ENCODE results near the gene OPCML.

OPCML gene

GRCh38 chr11:132365650-132366049, 1166.7 kb downstream of the OPCML start:
- Histone ChIP-seq H3K27ac (no peak overlapping the region), H3K27me3 (ENCODE audit: insufficient read depth, low read depth, severe bottlenecking) (no peaks in the 10 kb centered on the region), H3K4me3 (ENCODE audit: low read depth, low read length) (no peak overlapping the region), H3K36me3 (no peaks in the 10 kb centered on the region), H3K9me3 (ENCODE audit: severe bottlenecking) (no peaks in the 10 kb centered on the region)
- no peak for TF ChIP-seq CTCF (IDR thresholded peaks at IDR 0.05; ENCODE audit: low read depth, low read length)
- no peak for DNase-seq

Measured in WERI-Rb-1 (cell line).